H1 (cell line): Measurements from ENCODE around the gene NUTM2A.
"Not testable (repeated sequence)": the region's sequence is repeated elsewhere in the genome, so short reads cannot be mapped to it uniquely, and the experiment has no call there.

ENCODE experiments used
- CHD1 ChIP-seq: IDR thresholded peaks from 2 replicates; pipeline ENCODE4 v1.6.1; 2012; ENCODE audit warnings: low read depth, low read length, improper control_type of control experiment
- EZH2 ChIP-seq: fragments of 200-600 bp; sonication (generic); IDR thresholded peaks from 2 replicates; pipeline ENCODE4 v1.7.1; 2012; ENCODE audit warnings: low read depth, mild to moderate bottlenecking, moderate library complexity, low read length, inconsistent platforms; ENCODE audit not compliant: severe bottlenecking
- RFX5 ChIP-seq: IDR thresholded peaks from 2 replicates; pipeline ENCODE4 v1.6.1; 2011; ENCODE audit warnings: low read depth, low read length, improper control_type of control experiment, borderline replicate concordance
- SIN3A ChIP-seq, 2 experiments: IDR thresholded peaks in 1 of 2; conservative IDR thresholded peaks in 1 of 2; 2 replicates each; pipeline ENCODE4 v1.6.1; 2011 to 2012; ENCODE audit warnings: low read length in 2 of 2, improper control_type of control experiment in 1 of 2, low read depth in 1 of 2, mild to moderate bottlenecking in 1 of 2
- ZNF274 ChIP-seq: IDR thresholded peaks from 2 replicates; pipeline ENCODE4 v1.7.0; 2012; ENCODE audit warnings: low read length, borderline replicate concordance; ENCODE audit errors: extremely low read depth
- TF ChIP-seq, protein P1 (sequence below), 3 experiments: IDR thresholded peaks; 1 replicate in 2 of 3; 2 replicates in 1 of 3; pipeline versions ENCODE4 v1.5.1 to v1.6.1; 2011; ENCODE audit warnings: low read length in 3 of 3, mild to moderate bottlenecking in 3 of 3, inconsistent platforms in 2 of 3, low read depth in 1 of 3, moderate library complexity in 1 of 3; ENCODE audit not compliant: insufficient read depth in 1 of 3; ENCODE audit errors: control extremely low read depth in 1 of 3

DNA sequence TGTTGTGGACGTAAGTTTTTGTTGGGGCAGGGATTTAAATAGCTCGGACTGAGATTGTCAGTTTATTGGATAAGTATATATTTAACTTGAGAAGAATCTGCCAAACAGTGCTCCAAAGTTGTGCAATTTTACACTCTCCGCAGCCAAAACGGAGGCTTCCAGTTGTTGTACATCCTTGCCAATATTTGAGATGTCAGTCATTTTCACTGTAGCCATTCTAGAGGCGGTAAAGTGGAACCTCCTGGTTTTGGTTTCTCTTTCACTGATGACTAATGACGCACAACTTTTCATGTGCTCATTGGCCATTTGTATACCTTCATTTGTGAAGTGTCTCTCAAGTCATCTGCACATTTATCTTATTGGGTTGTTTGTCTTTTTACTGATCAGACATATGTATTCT is 24.3 kb upstream of the NUTM2A start:
- TF ChIP-seq, protein P1, sequence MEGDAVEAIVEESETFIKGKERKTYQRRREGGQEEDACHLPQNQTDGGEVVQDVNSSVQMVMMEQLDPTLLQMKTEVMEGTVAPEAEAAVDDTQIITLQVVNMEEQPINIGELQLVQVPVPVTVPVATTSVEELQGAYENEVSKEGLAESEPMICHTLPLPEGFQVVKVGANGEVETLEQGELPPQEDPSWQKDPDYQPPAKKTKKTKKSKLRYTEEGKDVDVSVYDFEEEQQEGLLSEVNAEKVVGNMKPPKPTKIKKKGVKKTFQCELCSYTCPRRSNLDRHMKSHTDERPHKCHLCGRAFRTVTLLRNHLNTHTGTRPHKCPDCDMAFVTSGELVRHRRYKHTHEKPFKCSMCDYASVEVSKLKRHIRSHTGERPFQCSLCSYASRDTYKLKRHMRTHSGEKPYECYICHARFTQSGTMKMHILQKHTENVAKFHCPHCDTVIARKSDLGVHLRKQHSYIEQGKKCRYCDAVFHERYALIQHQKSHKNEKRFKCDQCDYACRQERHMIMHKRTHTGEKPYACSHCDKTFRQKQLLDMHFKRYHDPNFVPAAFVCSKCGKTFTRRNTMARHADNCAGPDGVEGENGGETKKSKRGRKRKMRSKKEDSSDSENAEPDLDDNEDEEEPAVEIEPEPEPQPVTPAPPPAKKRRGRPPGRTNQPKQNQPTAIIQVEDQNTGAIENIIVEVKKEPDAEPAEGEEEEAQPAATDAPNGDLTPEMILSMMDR (IDR thresholded peaks at IDR 0.05; ENCODE audit: control extremely low read depth in 1 of 3, insufficient read depth in 1 of 3, low read depth in 1 of 3, low read length in 3 of 3): not testable (repeated sequence)
- not testable (repeated sequence) for TF ChIP-seq ZNF274; RFX5; SIN3A (conservative IDR thresholded peaks at IDR 0.05 in 1 of 2, IDR thresholded peaks at IDR 0.05 in 1 of 2; ENCODE audit: low read depth in 1 of 2, low read length in 2 of 2); EZH2; CHD1
